Ishikawa (cell line): ENCODE data around the gene PDE1C.

Experiments
- CEBPB ChIP-seq: IDR thresholded peaks from 2 replicates; pipeline ENCODE4 v1.6.1; 2012
- CREB1 ChIP-seq: IDR thresholded peaks from 2 replicates; pipeline ENCODE4 v1.6.1; 2012; ENCODE audit warnings: low read depth
- EGR1 ChIP-seq: IDR thresholded peaks from 2 replicates; pipeline ENCODE4 v1.6.1; 2012
- EP300 ChIP-seq: IDR thresholded peaks from 2 replicates; pipeline ENCODE4 v1.6.1; 2012; ENCODE audit warnings: borderline replicate concordance
- FOXM1 ChIP-seq: IDR thresholded peaks from 2 replicates; pipeline ENCODE4 v1.6.1; 2012; ENCODE audit warnings: low read depth, borderline replicate concordance
- MAX ChIP-seq: IDR thresholded peaks from 2 replicates; pipeline ENCODE4 v1.6.1; 2012
- NFIC ChIP-seq: IDR thresholded peaks from 2 replicates; pipeline ENCODE4 v1.6.1; 2012
- RAD21 ChIP-seq: IDR thresholded peaks from 2 replicates; pipeline ENCODE4 v1.6.1; 2012; ENCODE audit warnings: low read depth
- REST ChIP-seq: IDR thresholded peaks from 2 replicates; pipeline ENCODE4 v1.6.1; 2012; ENCODE audit warnings: low read depth, mild to moderate bottlenecking
- TAF1 ChIP-seq: IDR thresholded peaks from 2 replicates; pipeline ENCODE4 v1.6.1; 2012; ENCODE audit warnings: low read depth, mild to moderate bottlenecking
- TCF12 ChIP-seq: IDR thresholded peaks from 2 replicates; pipeline ENCODE4 v1.6.1; 2012; ENCODE audit warnings: low read depth
- TEAD4 ChIP-seq: IDR thresholded peaks from 2 replicates; pipeline ENCODE4 v1.6.1; 2012
- USF1 ChIP-seq: IDR thresholded peaks from 2 replicates; pipeline ENCODE4 v1.6.1; 2012
- YY1 ChIP-seq: IDR thresholded peaks from 2 replicates; pipeline ENCODE4 v1.6.1; 2012; ENCODE audit warnings: low read depth
- ZBTB7A ChIP-seq: IDR thresholded peaks from 2 replicates; pipeline ENCODE4 v1.6.1; 2012; ENCODE audit warnings: low read depth

PDE1C gene

GRCh38 chr7:32043688-32044087, 26.5 kb downstream of the PDE1C start:
- no peak for TF ChIP-seq TEAD4
- no peak for TF ChIP-seq EP300
- no peak for TF ChIP-seq YY1
- no peak for TF ChIP-seq CEBPB
- TF ChIP-seq REST = no peak

- no peak for TF ChIP-seq ZBTB7A
- TF ChIP-seq YY1 = no peak
- no peak for TF ChIP-seq MAX
- TF ChIP-seq NFIC = no peak
- no peak for TF ChIP-seq EGR1
- TF ChIP-seq TCF12 = no peak
- no peak for TF ChIP-seq CREB1
- no peak for TF ChIP-seq RAD21
- no peak for TF ChIP-seq EP300
- TF ChIP-seq CEBPB = no peak
These were observed 27.3 kb downstream of the PDE1C start for GRCh38 chr7:32042900-32043299.

GRCh38 chr7:32039000-32039756, 31.0 kb downstream of the PDE1C start:
- TF ChIP-seq USF1 (no peak), ZBTB7A (no peak), MAX (no peak), CREB1 (no peak), TCF12 (no peak), EGR1 (no peak), FOXM1 (no peak), YY1 (no peak), TEAD4 (no peak), REST (no peak), NFIC (no peak), EP300 (no peak)

GRCh38 chr7:32037650-32038198, 32.5 kb downstream of the PDE1C start:
- TF ChIP-seq TAF1 (no peak), USF1 (no peak), YY1 (no peak), TEAD4 (no peak), CEBPB (no peak), EGR1 (no peak), RAD21 (no peak), TCF12 (no peak), FOXM1 (no peak), ZBTB7A (no peak), CREB1 (no peak), REST (no peak), NFIC (no peak), EP300 (no peak), MAX (no peak)
